ENCODE results near the gene MBD3L1.
A peak's percentile ranks its signal among the peaks of the same experiment; 100 is the strongest.

The MBD3L1 gene

GRCh38 chr19:8827277-8827676 is 4.9 kb upstream of the MBD3L1 start:
- Histone ChIP-seq H3F3A (ENCODE audit: insufficient read depth, low read length) (no peaks in the 10 kb centered on the region), H3K4me1 (ENCODE audit: insufficient read depth, low read length, severe bottlenecking) (peaks cover 9% of the 10 kb centered on the region), H3K27ac (ENCODE audit: low read depth, low read length, poor library complexity, severe bottlenecking) (no peak overlapping the region), H4K20me1 (ENCODE audit: insufficient read depth, low read length) (no peaks in the 10 kb centered on the region), H3K27me3 (ENCODE audit: insufficient read depth, low read length) (no peaks in the 10 kb centered on the region), H3K36me3 (ENCODE audit: insufficient read depth, low read length) (peaks cover 9% of the 10 kb centered on the region; the same call in 1 of the 2 replicates), H2AFZ (ENCODE audit: low read length) (no peak overlapping the region), H3K9me2 (ENCODE audit: low read depth, low read length) (no peaks in the 10 kb centered on the region), H3K9me3 (ENCODE audit: low read length) (no peaks in the 10 kb centered on the region), H3K4me3 (ENCODE audit: low read depth, low read length, poor library complexity, severe bottlenecking) (no peak overlapping the region), H3K4me2 (ENCODE audit: low read length) (no peak overlapping the region), H3K79me2 (ENCODE audit: insufficient read depth, low read length) (no peaks in the 10 kb centered on the region), H3K9ac (ENCODE audit: low read length) (no peak overlapping the region)
- TF ChIP-seq CTCF (IDR thresholded peaks at IDR 0.05; ENCODE audit: low read length) (no peak), EZH2 (IDR thresholded peaks at IDR 0.05; ENCODE audit: borderline replicate concordance, low read length) (no peak)

DNA sequence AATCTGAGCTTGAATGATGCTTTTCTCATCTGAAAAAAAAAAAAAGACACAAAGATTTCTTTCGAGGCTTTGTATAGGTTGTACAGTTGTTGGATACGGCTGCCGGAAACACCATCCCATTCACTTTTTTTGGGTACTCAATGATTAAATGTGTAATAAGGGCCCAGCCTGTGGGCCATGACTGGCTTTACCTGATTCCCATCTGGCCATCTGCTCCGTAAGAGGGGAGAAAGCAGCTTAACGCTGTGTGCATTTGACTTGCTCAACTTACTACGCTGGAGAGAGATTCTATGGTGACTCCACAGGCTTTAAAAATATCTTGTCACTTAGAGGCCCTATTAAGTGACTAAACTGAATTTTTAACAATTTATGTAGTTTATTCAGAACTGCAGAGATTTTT is 804 bp upstream of the MBD3L1 start:
- Histone ChIP-seq H3K4me2 (ENCODE audit: low read length) (peak overlapping the region; percentile 83), H3K27me3 (ENCODE audit: insufficient read depth, low read length) (no peaks in the 10 kb centered on the region), H3K4me3 (ENCODE audit: low read depth, low read length, poor library complexity, severe bottlenecking) (peak overlapping the region; percentile 75), H3K9me2 (ENCODE audit: low read depth, low read length) (no peaks in the 10 kb centered on the region), H3K79me2 (ENCODE audit: insufficient read depth, low read length) (no peaks in the 10 kb centered on the region), H3K27ac (ENCODE audit: low read depth, low read length, poor library complexity, severe bottlenecking) (peak overlapping the region; percentile 25), H2AFZ (ENCODE audit: low read length) (no peak overlapping the region), H3F3A (ENCODE audit: insufficient read depth, low read length) (no peaks in the 10 kb centered on the region), H3K36me3 (ENCODE audit: insufficient read depth, low read length) (peaks cover 4% of the 10 kb centered on the region; the same call in 1 of the 2 replicates), H4K20me1 (ENCODE audit: insufficient read depth, low read length) (no peaks in the 10 kb centered on the region), H3K9ac (ENCODE audit: low read length) (peak overlapping the region; percentile 76), H3K9me3 (ENCODE audit: low read length) (no peaks in the 10 kb centered on the region), H3K4me1 (ENCODE audit: insufficient read depth, low read length, severe bottlenecking) (peaks cover 9% of the 10 kb centered on the region)
- TF ChIP-seq EZH2 (IDR thresholded peaks at IDR 0.05; ENCODE audit: borderline replicate concordance, low read length): no peak
- TF ChIP-seq CTCF (IDR thresholded peaks at IDR 0.05; ENCODE audit: low read length): no peak

DNA sequence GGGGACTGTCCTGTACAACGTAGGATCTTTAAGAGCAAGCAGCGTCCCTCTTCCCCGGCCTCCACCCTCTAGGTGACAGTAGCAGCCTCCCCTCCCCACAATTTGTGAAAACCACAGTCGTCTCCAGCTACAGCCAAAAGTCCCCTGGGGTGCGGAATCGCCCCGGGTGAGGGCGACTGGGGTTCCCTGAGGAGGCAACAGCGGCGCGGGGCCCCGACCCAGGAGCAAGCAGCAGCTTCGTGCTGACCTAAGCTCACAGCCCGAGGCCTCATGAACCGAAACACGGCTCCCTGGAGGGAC is 395 bp upstream of the MBD3L1 start:
- H2AFZ ChIP-seq (ENCODE audit: low read length): no peak overlapping the region
- H3K9ac ChIP-seq (ENCODE audit: low read length): peak overlapping the region; percentile 76
- peaks cover 4% of the 10 kb centered on the region; the same call in 1 of the 2 replicates for H3K36me3 ChIP-seq (ENCODE audit: insufficient read depth, low read length)
- H3K9me2 ChIP-seq (ENCODE audit: low read depth, low read length): no peaks in the 10 kb centered on the region
- TF ChIP-seq EZH2 (IDR thresholded peaks at IDR 0.05; ENCODE audit: borderline replicate concordance, low read length) (no peak), CTCF (IDR thresholded peaks at IDR 0.05; ENCODE audit: low read length) (no peak)
- H3K27ac ChIP-seq (ENCODE audit: low read depth, low read length, poor library complexity, severe bottlenecking): peak overlapping the region; percentile 25
- H3K27me3 ChIP-seq (ENCODE audit: insufficient read depth, low read length): no peaks in the 10 kb centered on the region
- H3K79me2 ChIP-seq (ENCODE audit: insufficient read depth, low read length): no peaks in the 10 kb centered on the region
- no peaks in the 10 kb centered on the region for H3F3A ChIP-seq (ENCODE audit: insufficient read depth, low read length)
- peak overlapping the region; percentile 83 for H3K4me2 ChIP-seq (ENCODE audit: low read length)
- peaks cover 9% of the 10 kb centered on the region for H3K4me1 ChIP-seq (ENCODE audit: insufficient read depth, low read length, severe bottlenecking)
- H4K20me1 ChIP-seq (ENCODE audit: insufficient read depth, low read length): no peaks in the 10 kb centered on the region
- H3K9me3 ChIP-seq (ENCODE audit: low read length): no peaks in the 10 kb centered on the region
- peak overlapping the region; percentile 75 for H3K4me3 ChIP-seq (ENCODE audit: low read depth, low read length, poor library complexity, severe bottlenecking)
